ENCODE measurements around the gene ENAH. TPM values are rescaled to one million over a fixed set of nuclear protein-coding genes. Genes with fewer than 3 reads are reported as not detected.
A peak's percentile ranks its signal among the peaks of the same experiment; 100 is the strongest.

Gene ENAH
- total RNA-seq, 4 donors from 2014 or later, result 8.6 to 42.5 (median 35.9) TPM

DNA sequence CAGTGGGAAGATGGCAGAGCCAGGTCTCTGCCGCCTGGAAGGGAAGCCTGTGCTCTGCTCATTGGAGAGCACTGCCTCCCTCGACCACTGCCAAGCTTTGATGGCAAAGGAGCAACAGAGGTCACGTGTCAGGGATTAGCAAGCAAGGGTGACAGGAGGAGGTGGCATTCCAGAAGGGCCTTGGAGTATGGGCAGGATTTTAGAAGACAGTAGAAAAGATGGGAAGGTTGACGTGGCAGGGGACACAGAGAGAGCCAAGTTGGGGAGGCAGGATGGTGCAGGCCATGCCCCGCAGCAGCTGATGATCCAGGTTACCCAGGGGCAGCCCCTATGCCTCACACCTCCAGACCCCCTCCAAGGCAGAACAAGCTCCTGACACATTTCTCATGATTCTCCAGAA is 203.1 kb downstream of the ENAH start:
- DNase-seq, result no peak
- H3K27ac ChIP-seq, result peak overlapping the region; percentile 84 to 92 (median 91)
- no peaks in the 10 kb centered on the region for H3K27me3 ChIP-seq
- WGBS, 2 donors, result 49 to 80% methylated on average over 2 to 5 of the region's 5 CpGs
- intact Hi-C loops (cut with DNase I), result no loop called here
- no peaks in the 10 kb centered on the region for H3K9me3 ChIP-seq
- H3K36me3 ChIP-seq, result no peaks in the 10 kb centered on the region
- H3K4me1 ChIP-seq, result peaks cover 56 to 90% (median 61%) of the 10 kb centered on the region in 3 donors
- H3K4me3 ChIP-seq, result no peak overlapping the region
- no peak for TF ChIP-seq POLR2A (IDR thresholded peaks at IDR 0.05)
- TF ChIP-seq, protein P1, sequence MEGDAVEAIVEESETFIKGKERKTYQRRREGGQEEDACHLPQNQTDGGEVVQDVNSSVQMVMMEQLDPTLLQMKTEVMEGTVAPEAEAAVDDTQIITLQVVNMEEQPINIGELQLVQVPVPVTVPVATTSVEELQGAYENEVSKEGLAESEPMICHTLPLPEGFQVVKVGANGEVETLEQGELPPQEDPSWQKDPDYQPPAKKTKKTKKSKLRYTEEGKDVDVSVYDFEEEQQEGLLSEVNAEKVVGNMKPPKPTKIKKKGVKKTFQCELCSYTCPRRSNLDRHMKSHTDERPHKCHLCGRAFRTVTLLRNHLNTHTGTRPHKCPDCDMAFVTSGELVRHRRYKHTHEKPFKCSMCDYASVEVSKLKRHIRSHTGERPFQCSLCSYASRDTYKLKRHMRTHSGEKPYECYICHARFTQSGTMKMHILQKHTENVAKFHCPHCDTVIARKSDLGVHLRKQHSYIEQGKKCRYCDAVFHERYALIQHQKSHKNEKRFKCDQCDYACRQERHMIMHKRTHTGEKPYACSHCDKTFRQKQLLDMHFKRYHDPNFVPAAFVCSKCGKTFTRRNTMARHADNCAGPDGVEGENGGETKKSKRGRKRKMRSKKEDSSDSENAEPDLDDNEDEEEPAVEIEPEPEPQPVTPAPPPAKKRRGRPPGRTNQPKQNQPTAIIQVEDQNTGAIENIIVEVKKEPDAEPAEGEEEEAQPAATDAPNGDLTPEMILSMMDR (IDR thresholded peaks at IDR 0.05), result no peak

DNA sequence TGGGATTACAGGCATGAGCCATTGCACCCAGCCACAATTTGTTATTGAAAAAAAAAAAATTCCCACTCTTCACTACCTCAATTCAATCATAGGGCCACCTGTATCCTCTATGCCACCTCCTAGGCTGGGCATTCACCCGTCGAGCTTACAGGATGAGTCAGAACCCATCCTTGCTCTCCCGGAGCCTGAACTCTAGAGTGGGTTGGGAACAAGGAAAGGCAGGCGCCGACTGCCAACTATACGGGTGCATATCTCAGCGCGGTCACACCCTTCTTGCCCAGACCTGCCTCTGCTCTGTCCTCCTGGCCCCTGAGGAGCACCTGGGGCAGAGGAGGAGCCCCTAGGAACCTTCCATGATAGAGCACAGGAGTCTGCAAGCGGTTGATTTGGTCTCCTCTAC is 203.7 kb downstream of the ENAH start:
- Histone ChIP-seq H3K27me3 (no peaks in the 10 kb centered on the region), H3K4me3 (no peak overlapping the region), H3K36me3 (no peaks in the 10 kb centered on the region), H3K4me1 (peaks cover 56 to 90% (median 57%) of the 10 kb centered on the region in 3 donors), H3K9me3 (no peaks in the 10 kb centered on the region), H3K27ac (peak overlapping the region; percentile 84 to 92 (median 91))
- WGBS, 2 donors, result 61 to 77% methylated on average over 7 to 9 of the region's 9 CpGs
- intact Hi-C loops (cut with DNase I), result no loop called here
- no peak for DNase-seq
- TF ChIP-seq POLR2A (IDR thresholded peaks at IDR 0.05), result no peak
- TF ChIP-seq, protein P1 (IDR thresholded peaks at IDR 0.05), result no peak

DNA sequence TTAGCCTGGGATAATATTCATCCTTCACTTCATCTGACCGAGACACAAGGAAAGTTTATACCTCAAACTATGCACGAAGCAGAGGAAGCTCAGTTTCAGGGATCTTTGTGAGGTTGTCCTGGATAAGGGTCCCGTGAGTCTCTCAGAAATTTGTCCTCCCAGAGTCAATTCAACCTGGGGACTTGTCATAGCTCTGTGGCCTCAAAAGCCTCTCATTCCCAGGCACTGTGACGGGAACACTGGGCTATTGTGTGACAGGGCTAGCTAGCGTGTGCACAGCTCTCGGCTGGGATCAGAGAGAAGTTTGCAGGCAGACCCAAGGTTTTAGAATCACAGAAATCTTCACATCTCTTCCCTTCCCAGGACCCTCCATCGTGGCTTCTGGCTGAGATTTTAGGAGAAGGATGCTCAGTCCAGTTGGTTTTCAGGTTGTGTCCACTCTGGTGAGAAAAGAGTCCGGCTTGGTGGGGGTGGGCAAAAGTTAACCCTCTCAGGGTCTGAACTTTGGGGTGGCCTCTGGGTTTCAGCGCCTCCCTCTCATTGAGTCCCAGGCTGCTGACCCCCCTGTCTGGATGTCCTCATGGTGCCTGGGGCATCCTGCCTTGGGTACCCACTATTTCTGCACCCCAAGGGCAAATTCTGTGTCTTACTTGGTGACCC is 204.6 kb downstream of the ENAH start:
- WGBS, 2 donors, result 71 to 80% methylated on average over 6 to 9 of the region's 9 CpGs
- intact Hi-C loops (cut with DNase I), result no loop called here
- DNase-seq, result no peak

DNA sequence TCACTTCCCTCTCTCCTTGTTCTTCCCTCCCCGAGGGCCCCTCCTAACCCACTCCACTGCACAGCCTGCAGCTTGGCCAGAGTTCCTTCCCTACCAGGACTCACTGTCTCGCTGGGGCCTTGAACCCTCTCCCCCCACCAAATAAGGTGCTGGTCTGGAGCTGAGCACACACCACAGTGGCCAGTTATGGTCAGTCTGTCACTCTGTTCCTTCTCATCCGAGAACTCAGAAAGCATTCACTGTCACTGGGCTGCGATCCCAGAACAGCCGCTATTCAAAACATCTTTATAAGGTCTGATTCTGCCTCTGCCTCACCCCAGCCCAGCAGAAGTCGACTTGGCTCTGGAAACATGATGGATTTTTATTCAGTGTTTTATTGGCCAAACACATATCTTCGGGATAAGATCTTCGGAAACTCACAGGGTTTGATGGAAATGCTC is 205.3 kb downstream of the ENAH start:
- no peak for TF ChIP-seq POLR2A (IDR thresholded peaks at IDR 0.05)
- TF ChIP-seq, protein P1 (IDR thresholded peaks at IDR 0.05), result no peak
- peak overlapping the region; percentile 84 to 92 (median 91) for H3K27ac ChIP-seq
- WGBS, 2 donors, result 53% methylated on average over 8 of the region's 8 CpGs
- no peaks in the 10 kb centered on the region for H3K36me3 ChIP-seq
- no peak for DNase-seq
- H3K27me3 ChIP-seq, result no peaks in the 10 kb centered on the region
- H3K9me3 ChIP-seq, result no peaks in the 10 kb centered on the region
- peaks cover 53 to 93% (median 53%) of the 10 kb centered on the region in 3 donors for H3K4me1 ChIP-seq
- intact Hi-C loops (cut with DNase I), result no loop called here
- peak overlapping the region in 3 of 4 donors; percentile 17 to 50 (median 18) for H3K4me3 ChIP-seq

More for the DNA sequence above, 204.6 kb downstream of the ENAH start:
- Histone ChIP-seq H3K36me3 (no peaks in the 10 kb centered on the region), H3K9me3 (no peaks in the 10 kb centered on the region), H3K4me3 (peak overlapping the region in 3 of 4 donors; percentile 17 to 50 (median 18)), H3K27ac (peak overlapping the region; percentile 84 to 92 (median 91)), H3K27me3 (no peaks in the 10 kb centered on the region), H3K4me1 (peaks cover 53 to 88% (median 53%) of the 10 kb centered on the region in 3 donors)
- TF ChIP-seq, protein P1 (IDR thresholded peaks at IDR 0.05), result no peak
- TF ChIP-seq POLR2A (IDR thresholded peaks at IDR 0.05), result no peak

DNA sequence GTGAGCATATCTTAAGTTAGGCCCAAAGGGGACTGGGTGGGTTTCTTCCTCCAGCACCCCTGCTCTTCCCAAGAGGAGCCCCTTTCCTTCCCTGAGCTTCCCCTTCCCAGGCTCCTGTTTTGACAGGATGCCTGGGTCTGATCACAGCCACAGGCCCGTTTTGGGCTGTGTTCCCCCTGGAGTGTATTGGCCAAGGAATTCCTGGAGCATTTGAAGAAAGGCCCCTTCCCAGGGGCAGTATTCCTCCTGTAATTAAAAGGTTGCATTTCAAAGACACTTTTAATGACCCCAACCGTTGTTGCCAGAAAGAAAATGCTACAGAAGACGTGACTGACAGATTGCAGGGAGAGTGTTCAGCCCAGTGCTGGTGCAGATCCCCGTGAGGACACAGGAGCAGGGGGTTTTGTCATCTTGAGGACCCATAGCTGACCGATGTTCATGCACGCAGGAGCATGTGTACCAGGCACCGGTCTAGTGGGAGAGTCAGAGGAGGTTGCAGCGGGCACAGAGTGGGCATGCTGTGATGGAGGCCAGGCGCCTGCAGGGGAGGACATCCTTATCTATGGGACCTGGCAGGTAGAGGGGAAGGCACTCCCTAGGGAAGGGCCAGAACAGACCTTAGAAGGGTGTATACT is 205.8 kb downstream of the ENAH start:
- DNase-seq, result no peak

More for the DNA sequence above, 205.8 kb downstream of the ENAH start:
- no peaks in the 10 kb centered on the region for H3K36me3 ChIP-seq
- H3K9me3 ChIP-seq, result no peaks in the 10 kb centered on the region
- peak overlapping the region; percentile 84 to 92 (median 91) for H3K27ac ChIP-seq
- TF ChIP-seq, protein P1 (IDR thresholded peaks at IDR 0.05), result no peak
- no peak for TF ChIP-seq POLR2A (IDR thresholded peaks at IDR 0.05)
- H3K4me3 ChIP-seq, result no peak overlapping the region
- H3K27me3 ChIP-seq, result no peaks in the 10 kb centered on the region
- peaks cover 53 to 94% (median 53%) of the 10 kb centered on the region in 3 donors for H3K4me1 ChIP-seq
- 59 to 80% methylated on average over 5 to 9 of the region's 9 CpGs for WGBS, 2 donors
- intact Hi-C loops (cut with DNase I), result no loop called here

Data from esophagus squamous epithelium (tissue), 5 donors.